Esophagus muscularis mucosa (tissue), 4 donors: ENCODE measurements around the gene HOXD8. TPM values are rescaled to one million over a fixed set of nuclear protein-coding genes. Genes with fewer than 3 reads are reported as not detected.

Experiments
- DNase-seq: peaks from one replicate; pipeline ENCODE4 v3.0.0-alpha.2; 2017; ENCODE audit errors: extremely low spot score
- H3K27ac ChIP-seq, 4 donors: fragments of 200-600 bp; sonication (generic); replicated peaks in 1 of 4; 1 replicate in 3 of 4; 2 replicates in 1 of 4; pipeline ENCODE4 v1.5.1; 2016 to 2019; ENCODE audit warnings: mild to moderate bottlenecking in 1 of 4
- H3K27me3 ChIP-seq, 4 donors: fragments of 200-600 bp; sonication (generic); one replicate each; pipeline versions ENCODE4 v1.5.1 to v1.6.0; 2016 to 2019
- H3K36me3 ChIP-seq, 4 donors: fragments of 200-600 bp; sonication (generic); one replicate each; pipeline ENCODE4 v1.5.1; 2016 to 2019
- H3K4me1 ChIP-seq, 4 donors: fragments of 200-600 bp; sonication (generic); one replicate each; pipeline ENCODE4 v1.5.1; 2016 to 2019
- H3K4me3 ChIP-seq, 4 donors: fragments of 200-600 bp; sonication (generic); 1 replicate in 2 of 4; 2 replicates in 2 of 4; pipeline ENCODE4 v1.5.1; 2016 to 2019; ENCODE audit warnings: mild to moderate bottlenecking in 4 of 4, moderate library complexity in 1 of 4
- H3K9me3 ChIP-seq, 4 donors: fragments of 200-600 bp; sonication (generic); 1 replicate in 3 of 4; 2 replicates in 1 of 4; pipeline ENCODE4 v1.5.1; 2016 to 2019
- EP300 ChIP-seq: sonication (generic); formaldehyde crosslinking; IDR thresholded peaks from one replicate; pipeline ENCODE4 v1.6.1; 2017; ENCODE audit warnings: antibody characterized with exemption
- POLR2A ChIP-seq: fragments of 450-650 bp; IDR thresholded peaks from one replicate; pipeline ENCODE4 v1.6.1; 2017; ENCODE audit warnings: antibody characterized with exemption, moderate library complexity, mild to moderate bottlenecking, low read depth
- POLR2AphosphoS5 ChIP-seq, 2 donors: sonication (generic); formaldehyde crosslinking; IDR thresholded peaks; one replicate each; pipeline ENCODE4 v1.6.1; 2017; ENCODE audit warnings: antibody characterized with exemption in 2 of 2
- WGBS: methylation state at CpG from one replicate; pipeline ENCODE4 v1.1.5; 2018; 5-methylcytosine and 5-hydroxymethylcytosine counted together
- intact Hi-C: fragments of 100-400 bp; cut with DNase I; formaldehyde crosslinking; loops from one replicate; pipeline ENCODE4 v1.15.1; 2023
- total RNA-seq, 4 donors: library from RNA; depleted of rRNA; stranded (reverse); fragments of >200 nt; gene quantifications; one replicate each; pipeline versions ENCODE4 v1.1.0 to v1.2.1, GENCODE V29; 2016
- TF ChIP-seq, protein P1 (sequence below), 3 experiments: fragments of 200-600 bp in 2 of 3; fragments of 450-650 bp in 1 of 3; sonication (generic) in 2 of 3; IDR thresholded peaks; one replicate each; pipeline ENCODE4 v1.5.1; 2017 to 2019; ENCODE audit warnings: antibody characterized with exemption in 3 of 3, mild to moderate bottlenecking in 2 of 3, moderate library complexity in 1 of 3

The HOXD8 gene
- total RNA-seq, 4 donors from 2014 or later, result 3.7 to 4.8 (median 4.3) TPM

DNA sequence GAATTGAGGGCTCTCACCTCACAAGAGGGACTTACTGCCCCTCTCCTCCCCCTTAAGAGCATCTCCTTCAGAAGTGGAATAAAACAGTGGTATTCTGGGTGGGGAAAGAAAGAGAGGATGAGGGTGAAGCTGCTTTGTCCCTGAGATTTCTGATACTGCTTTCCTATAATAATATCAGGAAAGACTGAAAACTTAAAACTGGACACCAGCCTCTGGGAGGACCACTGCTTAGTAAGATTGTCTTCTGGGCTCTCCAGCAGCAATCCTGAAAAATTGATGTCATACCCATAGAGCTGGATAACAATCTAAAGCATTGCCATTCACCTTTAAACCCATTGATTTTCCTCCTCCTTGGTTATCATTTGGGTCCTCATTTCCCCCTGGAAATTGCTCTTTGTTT lies 17.1 kb downstream of the HOXD8 start:
- Histone ChIP-seq H3K27ac (no peak overlapping the region), H3K4me3 (no peak overlapping the region), H3K36me3 (no peaks in the 10 kb centered on the region), H3K27me3 (peaks cover 0 to 93% (median 55%) of the 10 kb centered on the region in 4 donors), H3K4me1 (peaks cover under 1 to 16% (median 5%) of the 10 kb centered on the region in 4 donors), H3K9me3 (no peaks in the 10 kb centered on the region)
- DNase-seq, result no peak
- intact Hi-C loops, result no loop called here
- TF ChIP-seq EP300 (no peak), POLR2AphosphoS5 (IDR thresholded peaks at IDR 0.05) (no peak), POLR2A (no peak)
- TF ChIP-seq, protein P1, sequence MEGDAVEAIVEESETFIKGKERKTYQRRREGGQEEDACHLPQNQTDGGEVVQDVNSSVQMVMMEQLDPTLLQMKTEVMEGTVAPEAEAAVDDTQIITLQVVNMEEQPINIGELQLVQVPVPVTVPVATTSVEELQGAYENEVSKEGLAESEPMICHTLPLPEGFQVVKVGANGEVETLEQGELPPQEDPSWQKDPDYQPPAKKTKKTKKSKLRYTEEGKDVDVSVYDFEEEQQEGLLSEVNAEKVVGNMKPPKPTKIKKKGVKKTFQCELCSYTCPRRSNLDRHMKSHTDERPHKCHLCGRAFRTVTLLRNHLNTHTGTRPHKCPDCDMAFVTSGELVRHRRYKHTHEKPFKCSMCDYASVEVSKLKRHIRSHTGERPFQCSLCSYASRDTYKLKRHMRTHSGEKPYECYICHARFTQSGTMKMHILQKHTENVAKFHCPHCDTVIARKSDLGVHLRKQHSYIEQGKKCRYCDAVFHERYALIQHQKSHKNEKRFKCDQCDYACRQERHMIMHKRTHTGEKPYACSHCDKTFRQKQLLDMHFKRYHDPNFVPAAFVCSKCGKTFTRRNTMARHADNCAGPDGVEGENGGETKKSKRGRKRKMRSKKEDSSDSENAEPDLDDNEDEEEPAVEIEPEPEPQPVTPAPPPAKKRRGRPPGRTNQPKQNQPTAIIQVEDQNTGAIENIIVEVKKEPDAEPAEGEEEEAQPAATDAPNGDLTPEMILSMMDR (IDR thresholded peaks at IDR 0.05), result no peak

DNA sequence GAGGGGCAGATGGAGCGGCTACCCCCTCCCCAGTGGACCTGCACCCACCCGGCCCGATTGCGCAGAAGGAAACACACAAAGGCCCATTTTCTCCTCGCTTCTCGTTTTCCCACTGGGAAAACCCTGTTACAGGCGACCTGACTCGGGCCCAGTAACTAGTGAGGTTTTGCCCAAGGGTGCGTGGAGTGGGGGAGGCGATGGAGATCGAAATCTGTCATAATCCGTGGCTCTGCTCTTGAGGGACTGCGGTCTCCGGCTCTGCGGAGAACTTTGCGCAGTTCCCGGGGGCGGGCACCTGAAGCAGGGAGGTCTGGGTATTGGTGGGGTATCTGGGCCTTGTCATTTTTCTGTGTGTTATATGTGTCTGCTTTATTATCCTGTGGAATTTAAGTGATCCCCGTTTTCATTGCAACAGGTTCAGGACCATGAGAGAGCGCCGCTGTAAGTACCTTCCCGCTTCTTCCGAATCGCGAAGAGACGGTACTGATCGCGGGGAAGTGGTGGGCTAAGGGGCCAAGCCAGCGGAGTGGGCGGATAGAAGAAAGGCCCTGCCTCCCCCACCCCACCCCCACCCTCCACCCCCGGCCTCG lies 17.8 kb downstream of the HOXD8 start:
- peaks cover 3 to 22% (median 11%) of the 10 kb centered on the region in 4 donors for H3K4me1 ChIP-seq
- intact Hi-C loops, result no loop called here
- DNase-seq, result no peak
- 34% methylated on average over 19 of the region's 32 CpGs for WGBS
- H3K27ac ChIP-seq, result no peak overlapping the region
- no peaks in the 10 kb centered on the region for H3K9me3 ChIP-seq
- H3K4me3 ChIP-seq, result no peak overlapping the region
- TF ChIP-seq, protein P1 (IDR thresholded peaks at IDR 0.05), result no peak
- TF ChIP-seq POLR2A (no peak), EP300 (no peak), POLR2AphosphoS5 (IDR thresholded peaks at IDR 0.05) (no peak)
- peaks cover 0 to 93% (median 60%) of the 10 kb centered on the region in 4 donors for H3K27me3 ChIP-seq
- H3K36me3 ChIP-seq, result no peaks in the 10 kb centered on the region

DNA sequence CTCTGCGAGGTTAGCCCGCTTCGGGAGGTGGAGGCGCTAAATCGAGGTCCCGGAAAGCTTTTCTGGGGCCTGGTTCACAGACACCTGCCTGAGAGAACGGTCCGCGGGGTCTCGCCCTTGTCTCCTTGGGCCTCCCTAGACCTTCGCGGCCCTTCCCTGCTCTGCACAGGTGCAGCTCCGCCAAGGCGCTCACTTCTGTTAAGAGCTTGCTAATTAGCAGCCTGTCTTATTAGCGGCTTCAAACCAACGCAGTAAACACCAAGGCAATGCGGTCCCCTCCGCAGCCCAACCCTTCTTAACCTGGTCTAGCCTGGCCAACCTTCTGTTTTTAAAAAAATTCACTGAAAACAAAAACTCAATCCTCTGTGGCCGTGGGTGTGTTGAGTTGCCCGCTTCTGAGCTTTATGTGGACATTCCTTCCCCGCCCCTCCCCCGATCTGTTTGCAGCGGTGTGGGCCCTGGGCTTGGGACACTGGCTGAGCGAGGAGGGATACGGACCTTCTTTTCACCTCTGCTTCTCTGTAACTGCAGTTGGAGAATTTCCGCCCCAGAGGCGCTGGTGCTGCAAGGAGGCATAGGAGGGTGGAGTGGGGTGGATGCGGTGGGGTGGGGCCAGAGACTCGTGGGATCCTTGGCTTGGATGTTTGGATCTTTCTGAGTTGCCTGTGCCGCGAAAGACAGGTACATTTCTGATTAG lies 18.4 kb downstream of the HOXD8 start:
- intact Hi-C loops, result no loop called here
- no peaks in the 10 kb centered on the region for H3K36me3 ChIP-seq
- TF ChIP-seq POLR2AphosphoS5 (IDR thresholded peaks at IDR 0.05) (no peak), EP300 (no peak), POLR2A (no peak)
- TF ChIP-seq, protein P1 (IDR thresholded peaks at IDR 0.05), result no peak
- no peak for DNase-seq
- 31% methylated on average over 29 of the region's 31 CpGs for WGBS
- H3K27me3 ChIP-seq, result peaks cover 0 to 93% (median 63%) of the 10 kb centered on the region in 4 donors
- no peaks in the 10 kb centered on the region for H3K9me3 ChIP-seq
- peaks cover 3 to 26% (median 13%) of the 10 kb centered on the region in 4 donors for H3K4me1 ChIP-seq
- H3K27ac ChIP-seq, result no peak overlapping the region
- no peak overlapping the region for H3K4me3 ChIP-seq

DNA sequence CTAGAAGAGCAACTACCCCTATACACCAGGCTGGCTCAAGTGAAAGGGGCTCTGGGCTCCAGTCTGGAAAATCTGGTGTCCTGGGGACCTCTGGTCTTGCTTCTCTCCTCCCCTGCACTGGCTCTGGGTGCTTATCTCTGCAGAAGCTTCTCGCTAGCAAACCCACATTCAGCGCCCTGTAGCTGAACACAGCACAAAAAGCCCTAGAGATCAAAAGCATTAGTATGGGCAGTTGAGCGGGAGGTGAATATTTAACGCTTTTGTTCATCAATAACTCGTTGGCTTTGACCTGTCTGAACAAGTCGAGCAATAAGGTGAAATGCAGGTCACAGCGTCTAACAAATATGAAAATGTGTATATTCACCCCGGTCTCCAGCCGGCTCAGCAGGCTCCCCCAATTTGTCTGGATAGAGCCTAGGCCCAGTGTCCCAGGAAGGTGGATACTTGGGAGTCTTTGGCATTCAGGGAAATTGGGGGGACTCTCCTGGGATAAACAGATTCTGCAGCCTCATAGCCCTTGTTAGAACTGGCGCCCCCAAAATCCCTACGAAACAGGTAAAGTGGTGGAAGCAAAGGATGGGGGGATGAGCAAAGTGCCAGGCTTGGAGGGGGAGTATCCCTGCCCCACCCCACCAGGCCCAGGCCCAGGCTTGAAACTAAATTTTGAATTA lies 19.4 kb downstream of the HOXD8 start:
- intact Hi-C loops, result no loop called here
- Histone ChIP-seq H3K27me3 (peaks cover 0 to 93% (median 67%) of the 10 kb centered on the region in 4 donors), H3K4me1 (peaks cover 3 to 26% (median 13%) of the 10 kb centered on the region in 4 donors), H3K9me3 (no peaks in the 10 kb centered on the region), H3K27ac (no peak overlapping the region), H3K4me3 (no peak overlapping the region), H3K36me3 (no peaks in the 10 kb centered on the region)
- DNase-seq, result no peak
- TF ChIP-seq, protein P1 (IDR thresholded peaks at IDR 0.05), result no peak
- TF ChIP-seq POLR2A, result no peak
- no peak for TF ChIP-seq POLR2AphosphoS5 (IDR thresholded peaks at IDR 0.05)
- TF ChIP-seq EP300, result no peak
- 35% methylated on average over 11 of the region's 11 CpGs for WGBS
